Fibroblast of skin of scalp (primary cell): Measurements from ENCODE around the gene PADI4. TPM values are rescaled to one million over a fixed set of nuclear protein-coding genes. Genes with fewer than 3 reads are reported as not detected.

Source experiments
- DNase-seq: peaks from one replicate; pipeline ENCODE4 v3.0.0-alpha.2; 2013
- polyA plus RNA-seq, 2 experiments: library from polyadenylated mRNA; unstranded; fragments of 120-200 nt; gene quantifications; one replicate each; pipeline ENCODE4 v1.2.1, GENCODE V29; 2013; ENCODE audit not compliant: insufficient read length in 2 of 2

The PADI4 gene
- polyA plus RNA-seq (2013, experiment 1 of 2; ENCODE audit: insufficient read length) = not detected
- not detected for polyA plus RNA-seq (2013, experiment 2 of 2; ENCODE audit: insufficient read length)

GRCh38 chr1:17307946-17308345, at the start of gene PADI4:
TSS of gene PADI4 (plus strand) at chr1:17308197. CDS start at chr1:17308223, 26 bp downstream.
- DNase-seq = no peak

GRCh38 chr1:17258758-17259130, 49.3 kb upstream of the PADI4 start:
- DNase-seq = no peak

GRCh38 chr1:17259233-17259873, 48.6 kb upstream of the PADI4 start:
- peak; percentile 57 for DNase-seq

GRCh38 chr1:17260264-17260663, 47.7 kb upstream of the PADI4 start:
- no peak for DNase-seq

- DNase-seq = no peak
Observed at GRCh38 chr1:17260738-17261137, 47.3 kb upstream of the PADI4 start.

- no peak for DNase-seq
Observed at GRCh38 chr1:17263936-17264335, 44.1 kb upstream of the PADI4 start.

- no peak for DNase-seq
Observed at GRCh38 chr1:17264470-17264869, 43.5 kb upstream of the PADI4 start.

- DNase-seq = no peak
Observed at GRCh38 chr1:17265162-17265561, 42.8 kb upstream of the PADI4 start.

- no peak for DNase-seq
Observed at GRCh38 chr1:17265950-17266349, 42.0 kb upstream of the PADI4 start.

- DNase-seq = no peak
Observed at GRCh38 chr1:17270891-17271765, 36.9 kb upstream of the PADI4 start.

- no peak for DNase-seq
Observed at GRCh38 chr1:17272066-17272465, 35.9 kb upstream of the PADI4 start.

GRCh38 chr1:17272646-17273045, 35.4 kb upstream of the PADI4 start:
- no peak for DNase-seq

- DNase-seq = no peak
Observed at GRCh38 chr1:17273096-17273495, 34.9 kb upstream of the PADI4 start.

- peak; percentile 49 for DNase-seq
Observed at GRCh38 chr1:17274186-17275170, 33.5 kb upstream of the PADI4 start.

GRCh38 chr1:17276568-17276967, 31.4 kb upstream of the PADI4 start:
- DNase-seq = peak; percentile 24

GRCh38 chr1:17277511-17278159, 30.4 kb upstream of the PADI4 start:
- DNase-seq = no peak

- DNase-seq = no peak
Observed at GRCh38 chr1:17278996-17279830, 28.8 kb upstream of the PADI4 start.

- no peak for DNase-seq
Observed at GRCh38 chr1:17280436-17280835, 27.6 kb upstream of the PADI4 start.

GRCh38 chr1:17280894-17281293, 27.1 kb upstream of the PADI4 start:
- no peak for DNase-seq

- no peak for DNase-seq
Observed at GRCh38 chr1:17281775-17282181, 26.2 kb upstream of the PADI4 start.

- no peak for DNase-seq
Observed at GRCh38 chr1:17282836-17283235, 25.2 kb upstream of the PADI4 start.
